Neural cell (in vitro differentiated cells): ENCODE measurements around the gene SDK2. TPM values are rescaled to one million over a fixed set of nuclear protein-coding genes. Genes with fewer than 3 reads are reported as not detected.

Experiments used
- H2AFZ ChIP-seq: fragments of 200-600, 300-800 bp; sonication (generic), shearing (Covaris generic); 2 replicates; pipeline ENCODE4 v1.6.0; 2014; ENCODE audit warnings: low read depth, mild to moderate bottlenecking, antibody characterized with exemption, low read length, moderate library complexity
- H3F3A ChIP-seq: fragments of 200-600 bp; shearing (Covaris generic); 2 replicates; pipeline ENCODE4 v1.6.1; 2016; ENCODE audit warnings: mild to moderate bottlenecking, moderate library complexity, mixed read lengths, antibody characterized with exemption, low read length; ENCODE audit not compliant: insufficient read depth, poor library complexity, severe bottlenecking
- H3K27ac ChIP-seq: fragments of 200-600, 300-800 bp; sonication (generic), shearing (Covaris generic); 2 replicates; pipeline ENCODE4 v1.5.1; 2014; ENCODE audit warnings: mild to moderate bottlenecking, low read length, moderate library complexity
- H3K27me3 ChIP-seq: fragments of 300-800, 200-600 bp; sonication (generic), shearing (Covaris generic); 2 replicates; pipeline ENCODE4 v1.6.0; 2014; ENCODE audit warnings: mild to moderate bottlenecking, low read depth, low read length, moderate library complexity; ENCODE audit not compliant: insufficient read depth
- H3K36me3 ChIP-seq: fragments of 300-800, 200-600 bp; sonication (generic), shearing (Covaris generic); 2 replicates; pipeline ENCODE4 v1.5.1; 2014; ENCODE audit warnings: mild to moderate bottlenecking, antibody characterized with exemption, low read length, moderate library complexity; ENCODE audit not compliant: insufficient read depth
- H3K4me2 ChIP-seq: fragments of 300-800, 200-600 bp; sonication (generic), shearing (Covaris generic); 2 replicates; pipeline ENCODE4 v1.6.0; 2014; ENCODE audit warnings: mild to moderate bottlenecking, low read length
- H3K4me3 ChIP-seq: fragments of 300-800, 200-600 bp; sonication (generic), shearing (Covaris generic); 2 replicates; pipeline ENCODE4 v1.5.1; 2014; ENCODE audit warnings: mild to moderate bottlenecking, low read length, moderate library complexity
- H3K79me2 ChIP-seq: fragments of 200-600 bp; shearing (Covaris generic); replicated peaks from 2 replicates; pipeline ENCODE4 v1.6.0; 2014; ENCODE audit warnings: mild to moderate bottlenecking, low read length, moderate library complexity; ENCODE audit not compliant: insufficient read depth
- H3K9ac ChIP-seq: fragments of 300-800, 200-600 bp; sonication (generic), shearing (Covaris generic); 2 replicates; pipeline ENCODE4 v1.6.1; 2016; ENCODE audit warnings: mild to moderate bottlenecking, low read length, mixed read lengths
- H3K9me2 ChIP-seq: fragments of 200-600 bp; shearing (Covaris generic); 2 replicates; pipeline ENCODE4 v1.6.1; 2016; ENCODE audit warnings: mild to moderate bottlenecking, low read length, mixed read lengths; ENCODE audit not compliant: insufficient read depth
- H3K9me3 ChIP-seq: fragments of 200-600, 300-800 bp; sonication (generic), shearing (Covaris generic); 2 replicates; pipeline ENCODE4 v1.6.1; 2016; ENCODE audit warnings: mild to moderate bottlenecking, mixed run types, low read length, moderate library complexity, mixed read lengths
- H4K20me1 ChIP-seq: fragments of 200-600 bp; shearing (Covaris generic); 2 replicates; pipeline ENCODE4 v1.6.1; 2016; ENCODE audit warnings: mild to moderate bottlenecking, mixed run types; ENCODE audit not compliant: insufficient read depth
- EP300 ChIP-seq: fragments of 450-650 bp; conservative IDR thresholded peaks from 2 replicates; pipeline ENCODE4 v1.6.1; 2014; ENCODE audit warnings: antibody characterized with exemption, mild to moderate bottlenecking, moderate library complexity; ENCODE audit not compliant: poor library complexity, severe bottlenecking
- EZH2 ChIP-seq: fragments of 200-600, 300-800 bp; shearing (Covaris generic), sonication (generic); IDR thresholded peaks from 2 replicates; pipeline ENCODE4 v1.6.1; 2014; ENCODE audit warnings: antibody characterized with exemption, low read length, borderline replicate concordance, mild to moderate bottlenecking; ENCODE audit not compliant: insufficient read depth, poor library complexity, severe bottlenecking
- MXI1 ChIP-seq: fragments of 450-650 bp; conservative IDR thresholded peaks from 2 replicates; pipeline ENCODE4 v1.6.1; 2014; ENCODE audit warnings: antibody characterized with exemption, mild to moderate bottlenecking; ENCODE audit not compliant: poor library complexity, severe bottlenecking
- POLR2AphosphoS5 ChIP-seq: IDR thresholded peaks from 2 replicates; pipeline ENCODE4 v1.6.1; 2012
- RAD21 ChIP-seq: fragments of 450-650 bp; conservative IDR thresholded peaks from 2 replicates; pipeline ENCODE4 v1.6.1; 2014; ENCODE audit warnings: antibody characterized with exemption, mild to moderate bottlenecking, moderate library complexity
- REST ChIP-seq: IDR thresholded peaks from 2 replicates; pipeline ENCODE4 v1.6.1; 2012; ENCODE audit warnings: borderline replicate concordance
- SMC3 ChIP-seq: fragments of 450-650 bp; conservative IDR thresholded peaks from 2 replicates; pipeline ENCODE4 v1.6.1; 2014; ENCODE audit warnings: antibody characterized with exemption, mild to moderate bottlenecking, moderate library complexity; ENCODE audit not compliant: poor library complexity
- TAF1 ChIP-seq: IDR thresholded peaks from 2 replicates; pipeline ENCODE4 v1.6.1; 2012; ENCODE audit warnings: low read depth
- polyA plus RNA-seq: library from polyadenylated mRNA; depleted of rRNA; stranded (reverse); fragments of >200 nt; gene quantifications from 2 replicates; pipeline ENCODE4 v1.2.3, GENCODE V29; 2014
- TF ChIP-seq, protein P1 (sequence below): fragments of 450-650 bp; IDR thresholded peaks from 2 replicates; pipeline ENCODE4 v1.5.1; 2014; ENCODE audit warnings: antibody characterized with exemption, mild to moderate bottlenecking, moderate library complexity; ENCODE audit not compliant: poor library complexity, severe bottlenecking

SDK2 gene
- polyA plus RNA-seq, 1 donor from 2014 or later = 0.73 TPM

- TF ChIP-seq EZH2 (no peak), SMC3 (no peak), EP300 (no peak), REST (no peak), POLR2AphosphoS5 (no peak), TAF1 (no peak)
- TF ChIP-seq, protein P1, sequence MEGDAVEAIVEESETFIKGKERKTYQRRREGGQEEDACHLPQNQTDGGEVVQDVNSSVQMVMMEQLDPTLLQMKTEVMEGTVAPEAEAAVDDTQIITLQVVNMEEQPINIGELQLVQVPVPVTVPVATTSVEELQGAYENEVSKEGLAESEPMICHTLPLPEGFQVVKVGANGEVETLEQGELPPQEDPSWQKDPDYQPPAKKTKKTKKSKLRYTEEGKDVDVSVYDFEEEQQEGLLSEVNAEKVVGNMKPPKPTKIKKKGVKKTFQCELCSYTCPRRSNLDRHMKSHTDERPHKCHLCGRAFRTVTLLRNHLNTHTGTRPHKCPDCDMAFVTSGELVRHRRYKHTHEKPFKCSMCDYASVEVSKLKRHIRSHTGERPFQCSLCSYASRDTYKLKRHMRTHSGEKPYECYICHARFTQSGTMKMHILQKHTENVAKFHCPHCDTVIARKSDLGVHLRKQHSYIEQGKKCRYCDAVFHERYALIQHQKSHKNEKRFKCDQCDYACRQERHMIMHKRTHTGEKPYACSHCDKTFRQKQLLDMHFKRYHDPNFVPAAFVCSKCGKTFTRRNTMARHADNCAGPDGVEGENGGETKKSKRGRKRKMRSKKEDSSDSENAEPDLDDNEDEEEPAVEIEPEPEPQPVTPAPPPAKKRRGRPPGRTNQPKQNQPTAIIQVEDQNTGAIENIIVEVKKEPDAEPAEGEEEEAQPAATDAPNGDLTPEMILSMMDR = no peak
- H3F3A ChIP-seq = no peaks in the 10 kb centered on the region
These were observed 35.2 kb downstream of the SDK2 start for GRCh38 chr17:73609060-73609459.

DNA sequence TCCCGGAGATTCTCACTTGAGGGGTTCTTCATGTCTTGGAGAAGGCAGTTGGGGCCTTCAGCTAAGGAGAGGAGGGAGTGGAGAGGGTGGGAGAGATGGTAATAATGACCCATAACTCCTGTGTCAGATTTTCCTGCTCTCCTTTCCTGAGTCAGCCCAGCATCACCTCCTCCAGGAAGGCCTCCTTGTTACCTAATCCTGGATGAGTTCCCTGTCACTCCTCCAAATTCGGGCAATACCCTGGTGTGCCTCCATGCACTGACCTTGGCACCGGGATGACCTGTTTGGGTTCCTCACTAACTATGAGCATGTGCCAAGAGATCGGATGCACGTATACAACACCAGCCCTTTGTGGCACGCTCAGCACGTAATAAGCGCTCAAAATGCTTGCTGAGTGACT, 38.8 kb downstream of the SDK2 start:
- Histone ChIP-seq H3K9ac (no peak overlapping the region), H3K4me2 (no peak overlapping the region), H3K27ac (no peak overlapping the region), H3K9me3 (no peaks in the 10 kb centered on the region), H3K27me3 (no peaks in the 10 kb centered on the region), H3K9me2 (no peaks in the 10 kb centered on the region), H2AFZ (no peak overlapping the region), H3K4me3 (no peak overlapping the region), H3K36me3 (no peaks in the 10 kb centered on the region), H3F3A (no peaks in the 10 kb centered on the region), H4K20me1 (no peaks in the 10 kb centered on the region), H3K79me2 (peaks cover 17% of the 10 kb centered on the region)
- TF ChIP-seq EZH2 (no peak), RAD21 (no peak), TAF1 (no peak), REST (no peak), MXI1 (no peak), SMC3 (no peak), EP300 (no peak), POLR2AphosphoS5 (no peak)
- TF ChIP-seq, protein P1 = no peak

More at GRCh38 chr17:73609060-73609459, 35.2 kb downstream of the SDK2 start:
- Histone ChIP-seq H3K27me3 (no peaks in the 10 kb centered on the region), H3K4me3 (no peak overlapping the region), H3K4me2 (no peak overlapping the region), H3K9ac (no peak overlapping the region), H3K27ac (no peak overlapping the region), H3K36me3 (no peaks in the 10 kb centered on the region), H2AFZ (no peak overlapping the region), H3K79me2 (peaks cover 38% of the 10 kb centered on the region), H3K9me3 (no peaks in the 10 kb centered on the region), H4K20me1 (no peaks in the 10 kb centered on the region), H3K9me2 (no peaks in the 10 kb centered on the region)
